Activated T-helper 17 cell treated with anti-CD3 and anti-CD28 coated beads, Interleukin-2, amount 50 U/mL, for 72 hours (primary cell): ENCODE measurements around the gene TMEM187. TPM values are rescaled to one million over a fixed set of nuclear protein-coding genes. Genes with fewer than 3 reads are reported as not detected.

ENCODE experiments used
- ATAC-seq: fragments of 150-1000 bp; cut with Tn5 transposase; replicated peaks from 2 replicates; pipeline ENCODE4 v1.10.0; 2021; ENCODE audit warnings: mild to moderate bottlenecking, moderate library complexity
- H3K27ac Mint-ChIP-seq: one replicate; pipeline ENCODE4 v1.8.0; 2022; ENCODE audit warnings: mixed read lengths
- H3K27me3 Mint-ChIP-seq: one replicate; pipeline ENCODE4 v1.8.0; 2022; ENCODE audit warnings: mixed read lengths
- H3K36me3 Mint-ChIP-seq: one replicate; pipeline ENCODE4 v1.8.0; 2022; ENCODE audit warnings: low read depth, mild to moderate bottlenecking, mixed read lengths
- H3K4me1 Mint-ChIP-seq: one replicate; pipeline ENCODE4 v1.8.0; 2022; ENCODE audit warnings: mixed read lengths
- H3K4me3 Mint-ChIP-seq: one replicate; pipeline ENCODE4 v1.8.0; 2022; ENCODE audit warnings: mild to moderate bottlenecking, mixed read lengths
- H3K9me3 Mint-ChIP-seq: one replicate; pipeline ENCODE4 v1.8.0; 2022; ENCODE audit warnings: mixed read lengths
- total RNA-seq, 2 donors: library from RNA; stranded (reverse); gene quantifications; one replicate each; pipeline ENCODE4 v1.2.3, GENCODE V29; 2022

Gene TMEM187, protein sequence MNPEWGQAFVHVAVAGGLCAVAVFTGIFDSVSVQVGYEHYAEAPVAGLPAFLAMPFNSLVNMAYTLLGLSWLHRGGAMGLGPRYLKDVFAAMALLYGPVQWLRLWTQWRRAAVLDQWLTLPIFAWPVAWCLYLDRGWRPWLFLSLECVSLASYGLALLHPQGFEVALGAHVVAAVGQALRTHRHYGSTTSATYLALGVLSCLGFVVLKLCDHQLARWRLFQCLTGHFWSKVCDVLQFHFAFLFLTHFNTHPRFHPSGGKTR
- 1 to 10 TPM; 7.1 to 7.8 TPM for total RNA-seq

DNA sequence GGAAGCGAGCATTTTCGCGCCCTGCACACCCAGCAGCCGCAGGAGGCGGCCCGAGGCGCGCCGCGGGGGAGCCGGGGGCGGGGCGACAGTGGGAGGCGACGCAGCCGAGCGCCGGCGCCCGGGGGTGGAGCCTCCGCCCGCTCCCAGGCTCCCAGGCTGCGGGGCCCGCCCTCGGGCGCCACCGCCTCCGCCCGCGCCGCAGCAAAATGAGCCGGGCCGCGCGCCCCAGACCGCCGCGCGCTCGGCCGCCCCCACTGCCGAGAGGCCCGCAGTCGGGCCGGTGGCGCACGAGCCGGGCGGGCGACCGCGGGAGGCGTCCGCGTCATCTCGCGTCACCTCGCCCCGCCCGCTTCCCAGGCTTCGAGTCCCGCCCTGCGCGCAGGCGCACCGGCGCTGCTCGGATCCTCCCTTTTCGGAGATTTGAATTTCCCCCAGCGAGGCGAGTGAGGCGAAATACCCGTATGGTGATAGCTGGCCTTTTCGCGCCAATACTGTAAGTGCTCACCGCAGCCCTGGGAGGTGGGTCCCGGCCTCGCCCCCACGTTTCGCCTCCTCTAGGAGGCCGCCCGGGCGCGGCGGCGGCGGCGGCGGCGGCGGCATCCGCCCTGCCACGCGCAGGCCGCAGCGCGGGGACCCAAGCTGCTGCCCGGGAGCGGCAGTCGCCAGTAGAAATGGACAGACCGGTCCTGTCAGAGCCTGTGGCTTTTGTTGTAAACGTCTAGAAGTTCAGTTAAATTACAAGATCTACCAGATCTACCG lies at the start of gene TMEM187:
TSS of gene TMEM187 (plus strand) at position 387 of the 759 bp plus-strand sequence. CDS start 9,309 bp downstream, outside the sequence.
- peak within 1 kb of the TSS; percentile 90 for H3K4me3 Mint-ChIP-seq
- H3K4me1 Mint-ChIP-seq = peaks cover 12% of the 10 kb centered on the region
- peak; percentile 56 for ATAC-seq
- peak within 1 kb of the TSS; percentile 92 for H3K27ac Mint-ChIP-seq
- peaks cover 38% of the 10 kb centered on the region for H3K36me3 Mint-ChIP-seq
- H3K9me3 Mint-ChIP-seq = no peaks in the 10 kb centered on the region
- no peaks in the 10 kb centered on the region for H3K27me3 Mint-ChIP-seq

- H3K4me1 Mint-ChIP-seq = peaks cover 4% of the 10 kb centered on the region
- H3K36me3 Mint-ChIP-seq = peaks cover 38% of the 10 kb centered on the region
- H3K4me3 Mint-ChIP-seq = peak overlapping the region; percentile 88
- no peak for ATAC-seq
- peak overlapping the region; percentile 83 for H3K27ac Mint-ChIP-seq
- H3K27me3 Mint-ChIP-seq = no peaks in the 10 kb centered on the region
- H3K9me3 Mint-ChIP-seq = no peaks in the 10 kb centered on the region
Measured at GRCh38 chrX:153922932-153923857, 49.4 kb upstream of the TMEM187 start.

DNA sequence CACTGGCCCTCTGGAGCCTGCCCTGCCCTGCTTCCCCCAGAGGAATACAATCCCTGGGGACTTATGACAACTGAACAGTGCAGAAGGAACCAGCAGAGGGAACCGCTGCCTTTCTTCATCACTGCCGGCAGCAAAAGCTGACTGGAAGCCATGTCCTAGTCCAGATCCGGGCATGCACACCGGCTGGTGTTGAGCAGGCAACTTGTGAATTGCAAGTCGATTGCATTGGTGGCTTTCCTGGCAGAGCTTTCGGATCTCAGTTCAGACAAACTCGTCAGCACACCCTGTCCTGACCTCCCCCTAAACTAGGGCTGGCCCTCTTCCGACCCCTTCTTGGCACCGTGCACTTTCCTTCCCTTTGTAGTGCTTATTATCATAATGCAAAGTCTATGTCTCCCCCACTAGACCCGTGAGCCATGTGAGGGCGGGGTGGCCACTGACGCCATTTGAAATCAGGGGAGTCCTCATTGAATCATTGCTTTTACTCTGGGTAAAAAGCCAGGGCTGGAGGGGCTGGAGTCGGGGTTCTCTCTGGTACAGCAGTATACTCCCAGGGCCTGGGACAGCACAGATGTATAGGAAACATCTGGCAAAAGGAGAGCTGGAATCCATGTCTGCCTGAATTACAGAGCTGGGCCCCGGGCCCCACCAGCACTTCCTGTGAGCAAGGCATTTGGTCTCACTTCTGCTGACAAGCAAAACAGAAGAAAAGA lies 48.2 kb upstream of the TMEM187 start:
- H3K27ac Mint-ChIP-seq = peak overlapping the region; percentile 83
- H3K4me1 Mint-ChIP-seq = peaks cover 4% of the 10 kb centered on the region
- H3K36me3 Mint-ChIP-seq = peaks cover 47% of the 10 kb centered on the region
- peak overlapping the region; percentile 88 for H3K4me3 Mint-ChIP-seq
- no peaks in the 10 kb centered on the region for H3K9me3 Mint-ChIP-seq
- no peak for ATAC-seq
- H3K27me3 Mint-ChIP-seq = no peaks in the 10 kb centered on the region

DNA sequence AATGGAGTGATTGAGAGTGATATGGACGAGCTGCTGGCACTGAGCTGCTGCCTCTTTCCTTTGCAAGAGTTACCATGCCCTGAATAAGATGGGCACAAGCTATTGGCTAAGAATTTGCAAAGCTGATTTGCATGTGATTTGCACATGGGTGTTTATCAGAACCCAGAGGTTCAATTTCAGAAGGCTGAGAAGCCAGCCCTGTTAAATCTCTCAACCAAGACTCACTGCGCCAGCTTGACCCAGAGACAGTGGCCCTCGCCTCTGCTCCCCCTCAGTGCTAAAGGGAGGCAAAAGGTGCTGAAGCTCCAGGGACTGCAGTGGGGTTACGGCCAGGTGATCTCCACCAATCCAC lies 47.2 kb upstream of the TMEM187 start:
- no peak for ATAC-seq
- H3K27me3 Mint-ChIP-seq = no peaks in the 10 kb centered on the region
- H3K36me3 Mint-ChIP-seq = peaks cover 37% of the 10 kb centered on the region
- H3K4me3 Mint-ChIP-seq = peak overlapping the region; percentile 88
- H3K4me1 Mint-ChIP-seq = peaks cover 4% of the 10 kb centered on the region
- H3K27ac Mint-ChIP-seq = peak overlapping the region; percentile 83
- H3K9me3 Mint-ChIP-seq = no peaks in the 10 kb centered on the region

GRCh38 chrX:153925739-153926551 lies 46.6 kb upstream of the TMEM187 start, which contains the start of gene ARHGAP4:
Gene ARHGAP4 (minus strand): TSS chrX:153926264. CDS start chrX:153926202, 62 bp downstream.
- no peaks in the 10 kb centered on the region for H3K9me3 Mint-ChIP-seq
- peak within 1 kb of the TSS; percentile 91 for H3K27ac Mint-ChIP-seq
- peak; percentile 11 for ATAC-seq
- no peaks in the 10 kb centered on the region for H3K27me3 Mint-ChIP-seq
- peak within 1 kb of the TSS; percentile 88 for H3K4me3 Mint-ChIP-seq
- H3K36me3 Mint-ChIP-seq = peaks cover 36% of the 10 kb centered on the region
- H3K4me1 Mint-ChIP-seq = peaks cover 4% of the 10 kb centered on the region

DNA sequence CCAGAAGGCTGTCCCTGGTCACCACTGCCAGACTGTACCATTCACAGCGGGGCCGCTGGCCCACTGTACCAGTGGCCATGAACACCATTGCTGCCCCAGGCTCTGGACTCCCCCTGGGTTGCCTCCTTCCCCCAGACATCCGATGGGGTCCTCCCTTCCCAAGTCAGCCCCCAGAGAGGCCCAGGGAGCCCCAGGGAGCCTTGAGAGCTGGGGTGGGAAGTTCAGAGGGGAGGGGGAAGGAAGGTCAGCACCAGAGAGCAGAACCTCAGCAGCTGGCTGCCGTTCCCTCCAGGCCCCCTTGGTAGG lies 46.0 kb upstream of the TMEM187 start:
- no peaks in the 10 kb centered on the region for H3K9me3 Mint-ChIP-seq
- peak overlapping the region; percentile 91 for H3K27ac Mint-ChIP-seq
- peak; percentile 3 for ATAC-seq
- H3K4me3 Mint-ChIP-seq = peak overlapping the region; percentile 88
- peaks cover 39% of the 10 kb centered on the region for H3K36me3 Mint-ChIP-seq
- peaks cover 7% of the 10 kb centered on the region for H3K4me1 Mint-ChIP-seq
- H3K27me3 Mint-ChIP-seq = no peaks in the 10 kb centered on the region

DNA sequence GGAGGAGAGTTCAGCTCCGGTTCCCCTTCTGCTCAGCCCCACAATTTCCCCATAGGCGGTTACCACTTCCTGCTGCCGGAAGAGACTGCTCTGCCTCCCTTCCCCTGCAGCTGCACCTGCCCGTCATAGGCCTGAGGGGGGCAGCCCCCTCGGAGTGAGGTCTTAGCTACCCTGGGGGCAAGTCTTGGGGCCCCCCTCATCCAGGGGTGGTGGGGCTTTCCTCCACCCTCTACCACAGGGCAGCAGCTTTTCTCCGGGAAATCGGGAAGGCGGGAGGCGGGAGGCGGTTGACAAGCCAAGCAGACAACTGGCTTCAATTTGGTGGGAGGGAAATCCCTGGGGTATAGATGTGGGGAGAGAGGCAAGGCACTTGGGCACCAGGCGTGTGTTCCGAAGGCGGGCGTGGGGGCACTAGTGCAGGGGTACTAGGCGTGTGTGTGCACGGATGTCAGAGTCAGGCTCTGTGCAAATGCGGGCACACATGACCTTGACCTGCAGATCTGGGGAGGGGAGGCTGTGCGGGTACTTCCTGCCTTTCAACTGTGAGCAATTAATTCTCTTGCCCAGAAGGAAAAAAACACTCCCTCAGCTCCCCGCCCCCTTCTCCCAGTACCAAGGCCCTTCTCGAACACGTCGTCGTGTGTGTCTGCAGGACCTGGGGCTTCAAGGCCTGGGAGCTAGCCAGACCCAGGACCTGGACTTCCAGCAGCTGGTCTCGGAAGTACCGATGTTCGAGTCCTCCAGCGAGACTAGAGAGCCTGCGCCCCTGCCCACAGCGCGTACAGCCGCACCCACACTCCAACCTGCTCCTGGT lies 45.5 kb upstream of the TMEM187 start:
- peaks cover 10% of the 10 kb centered on the region for H3K4me1 Mint-ChIP-seq
- H3K27me3 Mint-ChIP-seq = no peaks in the 10 kb centered on the region
- ATAC-seq = peak; percentile 48
- H3K36me3 Mint-ChIP-seq = peaks cover 44% of the 10 kb centered on the region
- H3K4me3 Mint-ChIP-seq = peak overlapping the region; percentile 88
- H3K27ac Mint-ChIP-seq = peak overlapping the region; percentile 91
- no peaks in the 10 kb centered on the region for H3K9me3 Mint-ChIP-seq

DNA sequence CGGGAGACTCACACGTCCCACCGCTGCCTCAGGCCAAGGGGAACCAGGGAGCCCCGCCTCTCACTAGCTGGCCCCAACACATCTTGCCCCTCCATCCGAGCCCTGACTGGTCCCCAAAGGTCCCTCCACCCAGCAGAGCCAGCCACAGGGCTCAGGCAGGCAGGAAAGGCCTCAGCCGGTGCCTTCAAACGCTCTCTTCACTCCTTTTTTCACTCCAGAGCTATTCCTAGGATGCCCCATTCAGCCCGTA lies 45.0 kb upstream of the TMEM187 start:
- peak overlapping the region; percentile 88 for H3K4me3 Mint-ChIP-seq
- H3K36me3 Mint-ChIP-seq = peaks cover 50% of the 10 kb centered on the region
- no peaks in the 10 kb centered on the region for H3K27me3 Mint-ChIP-seq
- H3K9me3 Mint-ChIP-seq = no peaks in the 10 kb centered on the region
- peak overlapping the region; percentile 91 for H3K27ac Mint-ChIP-seq
- peaks cover 8% of the 10 kb centered on the region for H3K4me1 Mint-ChIP-seq
- ATAC-seq = no peak

DNA sequence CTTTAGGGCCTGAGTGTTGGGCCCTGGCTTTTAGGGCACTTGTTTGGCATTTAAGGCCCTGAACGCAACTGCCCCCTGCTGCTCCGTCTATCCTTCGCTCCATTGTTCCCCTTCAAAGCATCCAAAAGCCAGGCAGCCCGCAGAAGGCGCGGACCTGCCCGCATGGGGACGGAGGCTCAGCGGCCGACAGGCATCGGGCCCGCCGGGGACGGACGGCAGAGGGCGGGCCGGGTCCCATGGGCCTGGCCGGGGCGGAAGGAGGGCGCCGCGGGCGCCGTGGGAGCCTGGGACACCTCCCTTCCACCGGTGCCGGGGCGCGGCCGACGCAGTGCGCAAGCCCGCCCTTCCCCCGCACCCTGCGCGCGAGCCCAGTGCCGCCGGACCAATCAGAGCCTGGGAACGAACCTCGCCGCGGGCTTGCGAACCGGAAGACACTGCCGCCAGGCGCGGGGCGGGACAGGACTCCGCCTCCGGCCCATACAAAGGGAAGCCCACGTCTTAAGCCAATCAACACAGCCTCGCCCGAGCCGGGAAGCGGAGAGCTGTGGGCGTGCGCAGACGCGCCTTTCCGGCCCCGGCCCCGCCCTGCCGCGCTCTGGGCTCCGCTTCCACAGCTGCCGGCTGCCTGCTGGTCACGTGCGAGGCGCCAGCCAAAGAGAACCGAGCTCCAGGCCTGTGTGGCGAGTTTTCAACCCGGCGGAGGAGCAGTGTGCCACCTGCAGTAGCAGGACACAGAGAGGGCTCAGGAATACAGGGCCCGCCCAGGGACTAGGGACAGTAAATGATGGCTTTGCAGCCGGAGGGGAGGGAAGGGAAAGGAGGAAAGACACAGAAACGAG lies 44.4 kb upstream of the TMEM187 start:
- Mint-ChIP-seq H3K4me3 (peak overlapping the region; percentile 88), H3K27me3 (no peaks in the 10 kb centered on the region), H3K27ac (peak overlapping the region; percentile 91), H3K4me1 (peaks cover 6% of the 10 kb centered on the region), H3K36me3 (peaks cover 55% of the 10 kb centered on the region), H3K9me3 (no peaks in the 10 kb centered on the region)
- peak; percentile 83 for ATAC-seq

- H3K4me1 Mint-ChIP-seq = peaks cover 6% of the 10 kb centered on the region
- peak overlapping the region; percentile 88 for H3K4me3 Mint-ChIP-seq
- H3K36me3 Mint-ChIP-seq = peaks cover 53% of the 10 kb centered on the region
- ATAC-seq = no peak
- H3K9me3 Mint-ChIP-seq = no peaks in the 10 kb centered on the region
- no peaks in the 10 kb centered on the region for H3K27me3 Mint-ChIP-seq
- H3K27ac Mint-ChIP-seq = peak overlapping the region; percentile 60
Measured at GRCh38 chrX:153928846-153929245, 43.7 kb upstream of the TMEM187 start.

DNA sequence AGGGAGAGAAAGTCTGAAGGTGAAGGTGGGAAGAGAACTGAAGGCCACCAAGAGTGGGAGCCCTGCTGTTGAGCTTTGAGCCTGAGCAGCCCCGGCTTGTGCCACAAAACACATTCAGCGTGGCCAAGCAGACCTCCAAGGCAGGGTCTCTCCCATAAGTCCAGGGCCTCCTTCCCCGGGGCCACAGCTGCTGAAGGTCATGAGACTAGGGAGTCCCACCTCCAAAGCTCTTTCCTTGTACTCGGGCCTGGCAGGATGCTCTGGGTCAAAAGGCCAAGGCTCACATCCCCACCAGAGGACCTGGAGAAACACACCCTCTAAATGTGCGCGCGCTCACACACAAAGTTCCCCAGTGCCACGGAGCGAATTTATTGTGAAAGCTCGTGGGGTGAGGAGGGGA lies 43.0 kb upstream of the TMEM187 start:
- no peaks in the 10 kb centered on the region for H3K9me3 Mint-ChIP-seq
- no peaks in the 10 kb centered on the region for H3K27me3 Mint-ChIP-seq
- peak overlapping the region; percentile 88 for H3K4me3 Mint-ChIP-seq
- H3K4me1 Mint-ChIP-seq = peaks cover 6% of the 10 kb centered on the region
- no peak overlapping the region for H3K27ac Mint-ChIP-seq
- no peak for ATAC-seq
- H3K36me3 Mint-ChIP-seq = peaks cover 52% of the 10 kb centered on the region
